HepG2 (cell line): ENCODE results near the gene SLC25A19. TPM values are rescaled to one million over a fixed set of nuclear protein-coding genes. Genes with fewer than 3 reads are reported as not detected.
A peak's percentile ranks its signal among the peaks of the same experiment; 100 is the strongest.

Experiments used
- ARID2 ChIP-seq: sonication (generic); formaldehyde crosslinking; IDR thresholded peaks from 2 replicates; pipeline ENCODE4 v1.8.1; 2022; ENCODE audit warnings: mild to moderate bottlenecking, missing genetic modification reagents, borderline replicate concordance
- CREB1 ChIP-seq, 2 experiments: fragments of 450-650 bp in 1 of 2; IDR thresholded peaks; 2 replicates each; pipeline ENCODE4 v1.6.1; 2016 to 2017; ENCODE audit warnings: control low read depth in 1 of 2, mild to moderate bottlenecking in 1 of 2, missing compliant biosample characterization in 1 of 2, missing genetic modification characterization in 1 of 2
- ETV5 ChIP-seq: IDR thresholded peaks from 2 replicates; pipeline ENCODE4 v1.6.1; 2018; ENCODE audit warnings: missing biosample characterization, missing genetic modification reagents, inconsistent platforms, borderline replicate concordance
- GLI4 ChIP-seq: sonication (generic); formaldehyde crosslinking; IDR thresholded peaks from 2 replicates; pipeline ENCODE4 v1.5.1; 2020; ENCODE audit warnings: missing genetic modification reagents, mild to moderate bottlenecking, moderate library complexity, borderline replicate concordance
- HINFP ChIP-seq: sonication (generic); formaldehyde crosslinking; IDR thresholded peaks from 2 replicates; pipeline ENCODE4 v1.4.0; 2020; ENCODE audit warnings: low read depth, mild to moderate bottlenecking, missing genetic modification reagents
- MED13 ChIP-seq: sonication (generic); formaldehyde crosslinking; IDR thresholded peaks from 2 replicates; pipeline ENCODE4 v1.5.0; 2020; ENCODE audit warnings: missing genetic modification reagents
- NFE2L1 ChIP-seq: sonication (generic); formaldehyde crosslinking; IDR thresholded peaks from 2 replicates; pipeline ENCODE4 v1.4.0; 2020; ENCODE audit warnings: missing genetic modification reagents, mild to moderate bottlenecking, borderline replicate concordance
- POGK ChIP-seq: sonication (generic); formaldehyde crosslinking; conservative IDR thresholded peaks from 2 replicates; pipeline ENCODE4 v1.8.0; 2022; ENCODE audit warnings: mild to moderate bottlenecking, moderate library complexity, missing genetic modification reagents
- PRPF4 ChIP-seq: fragments of 200-400 bp; formaldehyde crosslinking; IDR thresholded peaks from 2 replicates; pipeline ENCODE4 v1.6.1; 2016; ENCODE audit warnings: low read length, low read depth; ENCODE audit not compliant: poor library complexity, severe bottlenecking
- REL ChIP-seq: sonication (generic); formaldehyde crosslinking; conservative IDR thresholded peaks from 2 replicates; pipeline ENCODE4 v1.8.0; 2022; ENCODE audit warnings: mild to moderate bottlenecking, missing genetic modification reagents, moderate library complexity
- REXO4 ChIP-seq: sonication (generic); formaldehyde crosslinking; IDR thresholded peaks from 2 replicates; pipeline ENCODE4 v1.8.0; 2022; ENCODE audit warnings: missing genetic modification reagents, mild to moderate bottlenecking, borderline replicate concordance
- RXRB ChIP-seq: IDR thresholded peaks from 2 replicates; pipeline ENCODE4 v1.6.1; 2016; ENCODE audit warnings: borderline replicate concordance, missing genetic modification reagents, missing compliant biosample characterization
- TRIM22 ChIP-seq: fragments of 450-650 bp; IDR thresholded peaks from 2 replicates; pipeline ENCODE4 v1.6.1; 2017
- ZNF124 ChIP-seq: sonication (generic); formaldehyde crosslinking; IDR thresholded peaks from 2 replicates; pipeline ENCODE4 v1.4.0; 2020; ENCODE audit warnings: missing genetic modification reagents
- ZNF282 ChIP-seq: fragments of 450-650 bp; IDR thresholded peaks from 2 replicates; pipeline ENCODE4 v1.6.1; 2018; ENCODE audit not compliant: partially characterized antibody
- ZNF329 ChIP-seq: sonication (generic); formaldehyde crosslinking; IDR thresholded peaks from 2 replicates; pipeline ENCODE4 v1.9.0; 2021; ENCODE audit warnings: low read depth, mild to moderate bottlenecking, missing genetic modification reagents
- ZNF337 ChIP-seq: sonication (generic); formaldehyde crosslinking; IDR thresholded peaks from 2 replicates; pipeline ENCODE4 v1.5.1; 2020; ENCODE audit warnings: missing genetic modification reagents, low read depth, mild to moderate bottlenecking, borderline replicate concordance
- ZNF713 ChIP-seq: sonication (generic); formaldehyde crosslinking; IDR thresholded peaks from 2 replicates; pipeline ENCODE4 v1.4.0; 2020; ENCODE audit warnings: mild to moderate bottlenecking, missing genetic modification reagents
- ZNF746 ChIP-seq: sonication (generic); formaldehyde crosslinking; IDR thresholded peaks from 2 replicates; pipeline ENCODE4 v1.8.0; 2022; ENCODE audit warnings: mild to moderate bottlenecking, missing genetic modification reagents
- ZNF772 ChIP-seq: sonication (generic); formaldehyde crosslinking; IDR thresholded peaks from 2 replicates; pipeline ENCODE4 v1.5.0; 2020; ENCODE audit warnings: mild to moderate bottlenecking, missing genetic modification reagents
- ZNF816 ChIP-seq: sonication (generic); formaldehyde crosslinking; IDR thresholded peaks from 2 replicates; pipeline ENCODE4 v1.8.0; 2022; ENCODE audit warnings: missing genetic modification reagents, mild to moderate bottlenecking, borderline replicate concordance
- ZNF883 ChIP-seq: sonication (generic); formaldehyde crosslinking; IDR thresholded peaks from 2 replicates; pipeline ENCODE4 v1.5.1; 2020; ENCODE audit warnings: mild to moderate bottlenecking, missing genetic modification reagents; ENCODE audit errors: not compliant biosample characterization
- polyA plus RNA-seq, 8 experiments: library from polyadenylated mRNA; depleted of rRNA in 3 of 8; stranded (reverse) in 7 of 8; unstranded in 1 of 8; fragments of >200 nt; fragmentation: Illumina TruSeq in 4 of 8; extraction: Trizol in 4 of 8; gene quantifications; 2 replicates each; pipeline versions ENCODE4 v1.2.1 to v1.2.3, GENCODE V29; 2011 to 2016; ENCODE audit warnings: low read depth in 4 of 8, missing spikeins in 1 of 8, mixed read lengths in 1 of 8; ENCODE audit not compliant: insufficient read depth in 1 of 8
- total RNA-seq, 5 experiments: library from RNA; depleted of rRNA; stranded (reverse); fragments of >200 nt; fragmentation: Illumina TruSeq; extraction: Trizol; gene quantifications; 2 replicates each; pipeline ENCODE4 v1.2.3, GENCODE V29; 2016; ENCODE audit warnings: low read depth in 1 of 5

Gene SLC25A19
- total and polyA plus RNA-seq, 2 of the 13 experiments (the other 11 are each of a cell fraction or from before 2014, with no cell fraction given): 24.4 to 41.4 TPM

GRCh38 chr17:75308732-75309629 is 19.7 kb upstream of the SLC25A19 start (continued):
- TF ChIP-seq TRIM22: no peak
- TF ChIP-seq MED13 (CRISPR knock-in tag): no peak
- no peak for TF ChIP-seq CREB1 (IDR thresholded peaks at IDR 0.05)
- no peak for TF ChIP-seq CREB1 (CRISPR knock-in tag; IDR thresholded peaks at IDR 0.05)
- TF ChIP-seq REL: no peak; the same call in 1 of the 2 replicates
- TF ChIP-seq ZNF746: peak; percentile 76; the same call in 1 of the 2 replicates
- peak; percentile 19; the same call in 1 of the 2 replicates for TF ChIP-seq ZNF124 (CRISPR knock-in tag)
- peak; percentile 57; the same call in 1 of the 2 replicates for TF ChIP-seq ETV5 (CRISPR knock-in tag)
- no peak for TF ChIP-seq GLI4 (CRISPR knock-in tag)
- 0 out of 2 replicates have a peak, but pooled peaks have one; percentile 43 for TF ChIP-seq ARID2 (CRISPR knock-in tag)
- TF ChIP-seq REXO4 (CRISPR knock-in tag): no peak
- TF ChIP-seq ZNF713: no peak
- no peak for TF ChIP-seq ZNF329 (CRISPR knock-in tag)
- TF ChIP-seq RXRB (CRISPR knock-in tag): peak; percentile 95
- no peak for TF ChIP-seq ZNF337 (CRISPR knock-in tag)
- TF ChIP-seq ZNF883 (CRISPR knock-in tag): peak; percentile 56
- TF ChIP-seq ZNF772 (CRISPR knock-in tag): 0 out of 2 replicates have a peak, but pooled peaks have one; percentile 63
- TF ChIP-seq ZNF816 (CRISPR knock-in tag): peak; percentile 77; the same call in 1 of the 2 replicates
- TF ChIP-seq ZNF282: no peak
- peak; percentile 74; the same call in 1 of the 2 replicates for TF ChIP-seq HINFP (CRISPR knock-in tag)
- TF ChIP-seq NFE2L1 (CRISPR knock-in tag): no peak
- no peak for TF ChIP-seq PRPF4
- peak; percentile 74 for TF ChIP-seq POGK
